Ishikawa (cell line): ENCODE results near the gene EML6.

ENCODE experiments used
- CEBPB ChIP-seq: IDR thresholded peaks from 2 replicates; pipeline ENCODE4 v1.6.1; 2012
- CREB1 ChIP-seq: IDR thresholded peaks from 2 replicates; pipeline ENCODE4 v1.6.1; 2012; ENCODE audit warnings: low read depth
- EGR1 ChIP-seq: IDR thresholded peaks from 2 replicates; pipeline ENCODE4 v1.6.1; 2012
- EP300 ChIP-seq: IDR thresholded peaks from 2 replicates; pipeline ENCODE4 v1.6.1; 2012; ENCODE audit warnings: borderline replicate concordance
- FOXM1 ChIP-seq: IDR thresholded peaks from 2 replicates; pipeline ENCODE4 v1.6.1; 2012; ENCODE audit warnings: low read depth, borderline replicate concordance
- NFIC ChIP-seq: IDR thresholded peaks from 2 replicates; pipeline ENCODE4 v1.6.1; 2012
- RAD21 ChIP-seq: IDR thresholded peaks from 2 replicates; pipeline ENCODE4 v1.6.1; 2012; ENCODE audit warnings: low read depth
- TAF1 ChIP-seq: IDR thresholded peaks from 2 replicates; pipeline ENCODE4 v1.6.1; 2012; ENCODE audit warnings: low read depth, mild to moderate bottlenecking
- TCF12 ChIP-seq: IDR thresholded peaks from 2 replicates; pipeline ENCODE4 v1.6.1; 2012; ENCODE audit warnings: low read depth
- TEAD4 ChIP-seq: IDR thresholded peaks from 2 replicates; pipeline ENCODE4 v1.6.1; 2012
- YY1 ChIP-seq: IDR thresholded peaks from 2 replicates; pipeline ENCODE4 v1.6.1; 2012; ENCODE audit warnings: low read depth
- ZBTB7A ChIP-seq: IDR thresholded peaks from 2 replicates; pipeline ENCODE4 v1.6.1; 2012; ENCODE audit warnings: low read depth
- TF ChIP-seq, protein P1 (sequence below): IDR thresholded peaks from 2 replicates; pipeline ENCODE4 v1.6.1; 2012; ENCODE audit warnings: low read depth, mild to moderate bottlenecking
- TF ChIP-seq, protein P2 (sequence below): IDR thresholded peaks from 2 replicates; pipeline ENCODE4 v1.6.1; 2012
- TF ChIP-seq, protein P3 (sequence below): IDR thresholded peaks from 2 replicates; pipeline ENCODE4 v1.6.1; 2012

EML6 gene

DNA sequence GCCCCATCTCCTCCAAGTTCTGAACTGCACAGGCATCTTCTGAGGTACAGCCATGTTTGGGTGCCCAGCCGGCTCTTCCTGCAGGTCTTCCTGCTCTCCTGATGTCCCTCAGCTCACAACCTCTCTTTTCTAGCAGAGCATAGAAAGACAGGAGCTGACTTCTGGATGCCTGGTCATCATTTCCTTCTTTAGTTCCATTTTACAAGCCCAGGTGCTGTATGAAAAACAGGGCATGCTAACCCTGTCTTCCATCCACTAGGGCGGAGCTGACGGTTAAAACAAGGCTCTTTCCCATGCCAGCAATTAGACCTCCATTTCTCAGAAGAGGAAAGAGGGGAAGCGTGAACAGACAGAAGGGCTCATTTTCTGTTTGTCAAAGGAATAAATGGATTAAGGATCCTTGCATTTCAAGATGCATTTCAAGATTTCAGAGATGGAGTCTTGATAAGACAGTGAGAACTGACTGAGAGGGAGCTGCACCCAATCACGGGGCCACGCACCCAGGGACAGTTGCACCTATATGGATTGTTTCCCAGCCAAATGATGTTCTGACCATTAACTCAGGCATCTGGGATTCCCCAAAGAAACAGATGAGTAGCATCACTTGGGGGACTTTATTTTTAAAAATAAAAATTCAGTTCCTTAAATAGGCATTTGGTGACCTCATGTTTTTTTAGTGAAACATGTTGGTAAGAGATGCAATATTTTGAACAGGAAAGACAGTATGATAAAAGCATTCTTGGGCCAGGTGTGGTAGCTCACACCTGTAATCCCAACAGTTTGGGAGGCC is 45.8 kb upstream of the EML6 start:
- TF ChIP-seq EGR1 (no peak), TEAD4 (no peak), FOXM1 (no peak), YY1 (no peak), CREB1 (no peak), RAD21 (no peak), TCF12 (no peak), ZBTB7A (no peak), CEBPB (no peak), NFIC (no peak), TAF1 (no peak), EP300 (no peak)
- TF ChIP-seq, protein P1, sequence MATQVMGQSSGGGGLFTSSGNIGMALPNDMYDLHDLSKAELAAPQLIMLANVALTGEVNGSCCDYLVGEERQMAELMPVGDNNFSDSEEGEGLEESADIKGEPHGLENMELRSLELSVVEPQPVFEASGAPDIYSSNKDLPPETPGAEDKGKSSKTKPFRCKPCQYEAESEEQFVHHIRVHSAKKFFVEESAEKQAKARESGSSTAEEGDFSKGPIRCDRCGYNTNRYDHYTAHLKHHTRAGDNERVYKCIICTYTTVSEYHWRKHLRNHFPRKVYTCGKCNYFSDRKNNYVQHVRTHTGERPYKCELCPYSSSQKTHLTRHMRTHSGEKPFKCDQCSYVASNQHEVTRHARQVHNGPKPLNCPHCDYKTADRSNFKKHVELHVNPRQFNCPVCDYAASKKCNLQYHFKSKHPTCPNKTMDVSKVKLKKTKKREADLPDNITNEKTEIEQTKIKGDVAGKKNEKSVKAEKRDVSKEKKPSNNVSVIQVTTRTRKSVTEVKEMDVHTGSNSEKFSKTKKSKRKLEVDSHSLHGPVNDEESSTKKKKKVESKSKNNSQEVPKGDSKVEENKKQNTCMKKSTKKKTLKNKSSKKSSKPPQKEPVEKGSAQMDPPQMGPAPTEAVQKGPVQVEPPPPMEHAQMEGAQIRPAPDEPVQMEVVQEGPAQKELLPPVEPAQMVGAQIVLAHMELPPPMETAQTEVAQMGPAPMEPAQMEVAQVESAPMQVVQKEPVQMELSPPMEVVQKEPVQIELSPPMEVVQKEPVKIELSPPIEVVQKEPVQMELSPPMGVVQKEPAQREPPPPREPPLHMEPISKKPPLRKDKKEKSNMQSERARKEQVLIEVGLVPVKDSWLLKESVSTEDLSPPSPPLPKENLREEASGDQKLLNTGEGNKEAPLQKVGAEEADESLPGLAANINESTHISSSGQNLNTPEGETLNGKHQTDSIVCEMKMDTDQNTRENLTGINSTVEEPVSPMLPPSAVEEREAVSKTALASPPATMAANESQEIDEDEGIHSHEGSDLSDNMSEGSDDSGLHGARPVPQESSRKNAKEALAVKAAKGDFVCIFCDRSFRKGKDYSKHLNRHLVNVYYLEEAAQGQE = no peak
- TF ChIP-seq, protein P2, sequence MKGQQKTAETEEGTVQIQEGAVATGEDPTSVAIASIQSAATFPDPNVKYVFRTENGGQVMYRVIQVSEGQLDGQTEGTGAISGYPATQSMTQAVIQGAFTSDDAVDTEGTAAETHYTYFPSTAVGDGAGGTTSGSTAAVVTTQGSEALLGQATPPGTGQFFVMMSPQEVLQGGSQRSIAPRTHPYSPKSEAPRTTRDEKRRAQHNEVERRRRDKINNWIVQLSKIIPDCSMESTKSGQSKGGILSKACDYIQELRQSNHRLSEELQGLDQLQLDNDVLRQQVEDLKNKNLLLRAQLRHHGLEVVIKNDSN = no peak
- TF ChIP-seq, protein P3, sequence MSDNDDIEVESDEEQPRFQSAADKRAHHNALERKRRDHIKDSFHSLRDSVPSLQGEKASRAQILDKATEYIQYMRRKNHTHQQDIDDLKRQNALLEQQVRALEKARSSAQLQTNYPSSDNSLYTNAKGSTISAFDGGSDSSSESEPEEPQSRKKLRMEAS = no peak

GRCh38 chr2:54678719-54679118 is 44.7 kb upstream of the EML6 start:
- TF ChIP-seq, protein P1 = no peak
- TF ChIP-seq FOXM1 (no peak), TEAD4 (no peak), NFIC (no peak), EP300 (no peak), CEBPB (no peak), CREB1 (no peak)

GRCh38 chr2:54680397-54681041 is 42.9 kb upstream of the EML6 start:
- TF ChIP-seq ZBTB7A = no peak
- no peak for TF ChIP-seq FOXM1
- no peak for TF ChIP-seq TAF1
- TF ChIP-seq, protein P1 = no peak
- no peak for TF ChIP-seq YY1
- no peak for TF ChIP-seq CEBPB
- no peak for TF ChIP-seq TEAD4
- no peak for TF ChIP-seq RAD21
- no peak for TF ChIP-seq EP300
- TF ChIP-seq, protein P3 = no peak
- no peak for TF ChIP-seq CREB1
- no peak for TF ChIP-seq TCF12
- TF ChIP-seq, protein P2 = no peak
- TF ChIP-seq EGR1 = no peak
- no peak for TF ChIP-seq NFIC

- TF ChIP-seq FOXM1 = no peak
- TF ChIP-seq, protein P1 = no peak
- TF ChIP-seq ZBTB7A = no peak
- no peak for TF ChIP-seq EGR1
- TF ChIP-seq TAF1 = no peak
- no peak for TF ChIP-seq RAD21
- TF ChIP-seq CEBPB = no peak
- TF ChIP-seq, protein P3 = no peak
- no peak for TF ChIP-seq CREB1
- TF ChIP-seq, protein P2 = no peak
- TF ChIP-seq TCF12 = no peak
- no peak for TF ChIP-seq YY1
Measured at GRCh38 chr2:54681416-54681815, 42.0 kb upstream of the EML6 start.
